Endodermal cell (in vitro differentiated cells): ENCODE results near the gene PHRF1. TPM values are rescaled to one million over a fixed set of nuclear protein-coding genes. Genes with fewer than 3 reads are reported as not detected.

Experiments
- DNase-seq: peaks from one replicate; pipeline ENCODE4 v3.0.0-alpha.2; 2017
- H3K27ac ChIP-seq: 2 replicates; pipeline ENCODE4 v1.5.1; 2013; ENCODE audit warnings: mild to moderate bottlenecking, low read depth, low read length, moderate library complexity
- H3K27me3 ChIP-seq: 2 replicates; pipeline ENCODE4 v1.6.1; 2013; ENCODE audit warnings: mild to moderate bottlenecking, low read length, moderate library complexity; ENCODE audit not compliant: insufficient read depth, control insufficient read depth, poor library complexity, severe bottlenecking
- H3K36me3 ChIP-seq: 2 replicates; pipeline ENCODE4 v1.7.0; 2013; ENCODE audit warnings: mild to moderate bottlenecking, low read length, moderate library complexity; ENCODE audit not compliant: control insufficient read depth, insufficient read depth
- H3K4me1 ChIP-seq: one replicate; pipeline ENCODE4 v1.7.0; 2013; ENCODE audit warnings: low read length; ENCODE audit not compliant: control insufficient read depth, insufficient read depth
- H3K4me3 ChIP-seq: 2 replicates; pipeline ENCODE4 v1.5.1; 2013; ENCODE audit warnings: mild to moderate bottlenecking, low read length, moderate library complexity
- H3K9ac ChIP-seq: 2 replicates; pipeline ENCODE4 v1.6.1; 2013; ENCODE audit warnings: mild to moderate bottlenecking, low read length, moderate library complexity; ENCODE audit not compliant: poor library complexity, severe bottlenecking; ENCODE audit errors: extremely low read depth
- H3K9me3 ChIP-seq: 2 replicates; pipeline ENCODE4 v1.6.1; 2013; ENCODE audit warnings: mild to moderate bottlenecking, low read length, moderate library complexity; ENCODE audit not compliant: control insufficient read depth
- H3K27ac Mint-ChIP-seq: 2 replicates; pipeline ENCODE4 v1.8.0; 2020; ENCODE audit warnings: mixed read lengths
- H3K27me3 Mint-ChIP-seq: 2 replicates; pipeline ENCODE4 v1.8.0; 2021; ENCODE audit warnings: mild to moderate bottlenecking, mixed read lengths; ENCODE audit not compliant: insufficient read depth
- H3K36me3 Mint-ChIP-seq: 2 replicates; pipeline ENCODE4 v1.8.0; 2020; ENCODE audit warnings: low read depth, mixed read lengths
- H3K4me1 Mint-ChIP-seq: 2 replicates; pipeline ENCODE4 v1.8.0; 2020; ENCODE audit warnings: mixed read lengths
- H3K4me3 Mint-ChIP-seq: 2 replicates; pipeline ENCODE4 v1.8.0; 2020; ENCODE audit warnings: mild to moderate bottlenecking, moderate library complexity, mixed read lengths
- H3K9me3 Mint-ChIP-seq: 2 replicates; pipeline ENCODE4 v1.8.0; 2020; ENCODE audit warnings: mild to moderate bottlenecking, mixed read lengths
- WGBS, 2 experiments: methylation state at CpG; one replicate each; pipeline versions ENCODE4 v1.1.5 to v1.1.7; 2013; ENCODE audit warnings: missing lambda C conversion rate in 2 of 2, mixed read lengths in 1 of 2; ENCODE audit not compliant: insufficient coverage in 1 of 2, insufficient read length in 1 of 2; 5-methylcytosine and 5-hydroxymethylcytosine counted together
- total RNA-seq, 2 donors: library from RNA; stranded (reverse); fragmentation: NEBNext Ultra II Directional in 1 of 2; extraction: Animal tissue kit (Norgen Biotek cat#: 25700) in 1 of 2; gene quantifications; 2 replicates in 1 of 2; 3 replicates in 1 of 2; pipeline ENCODE4 v1.2.1, GENCODE V29; 2021
- TF ChIP-seq, protein P1 (sequence below): fragments of 200-600 bp; sonication (generic); conservative IDR thresholded peaks from 2 replicates; pipeline ENCODE4 v1.5.0; 2021; ENCODE audit warnings: antibody characterized with exemption, mild to moderate bottlenecking

PHRF1 gene
- total RNA-seq, 2 donors from 2014 or later: 43.4 to 48.0 TPM

- no peaks in the 10 kb centered on the region for H3K4me1 Mint-ChIP-seq
- peaks cover 48% of the 10 kb centered on the region for H3K36me3 Mint-ChIP-seq
- Histone ChIP-seq H3K27me3 (no peaks in the 10 kb centered on the region), H3K9me3 (no peaks in the 10 kb centered on the region), H3K4me3 (no peak overlapping the region), H3K36me3 (peaks cover 38% of the 10 kb centered on the region), H3K27ac (no peak overlapping the region), H3K9ac (no peak overlapping the region), H3K4me1 (no peaks in the 10 kb centered on the region)
- H3K4me3 Mint-ChIP-seq: no peak overlapping the region
- no peak for DNase-seq
- TF ChIP-seq, protein P1, sequence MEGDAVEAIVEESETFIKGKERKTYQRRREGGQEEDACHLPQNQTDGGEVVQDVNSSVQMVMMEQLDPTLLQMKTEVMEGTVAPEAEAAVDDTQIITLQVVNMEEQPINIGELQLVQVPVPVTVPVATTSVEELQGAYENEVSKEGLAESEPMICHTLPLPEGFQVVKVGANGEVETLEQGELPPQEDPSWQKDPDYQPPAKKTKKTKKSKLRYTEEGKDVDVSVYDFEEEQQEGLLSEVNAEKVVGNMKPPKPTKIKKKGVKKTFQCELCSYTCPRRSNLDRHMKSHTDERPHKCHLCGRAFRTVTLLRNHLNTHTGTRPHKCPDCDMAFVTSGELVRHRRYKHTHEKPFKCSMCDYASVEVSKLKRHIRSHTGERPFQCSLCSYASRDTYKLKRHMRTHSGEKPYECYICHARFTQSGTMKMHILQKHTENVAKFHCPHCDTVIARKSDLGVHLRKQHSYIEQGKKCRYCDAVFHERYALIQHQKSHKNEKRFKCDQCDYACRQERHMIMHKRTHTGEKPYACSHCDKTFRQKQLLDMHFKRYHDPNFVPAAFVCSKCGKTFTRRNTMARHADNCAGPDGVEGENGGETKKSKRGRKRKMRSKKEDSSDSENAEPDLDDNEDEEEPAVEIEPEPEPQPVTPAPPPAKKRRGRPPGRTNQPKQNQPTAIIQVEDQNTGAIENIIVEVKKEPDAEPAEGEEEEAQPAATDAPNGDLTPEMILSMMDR: no peak
- no peak overlapping the region for H3K27ac Mint-ChIP-seq
- WGBS, 2 experiments: 93 to 95% methylated on average over 25 to 30 of the region's 30 CpGs
- H3K27me3 Mint-ChIP-seq: no peaks in the 10 kb centered on the region
- H3K9me3 Mint-ChIP-seq: no peaks in the 10 kb centered on the region
Measured at GRCh38 chr11:655036-655726, 78.9 kb downstream of the PHRF1 start.

- Histone ChIP-seq H3K27ac (no peak overlapping the region), H3K9ac (no peak overlapping the region), H3K4me3 (no peak overlapping the region), H3K27me3 (no peaks in the 10 kb centered on the region), H3K36me3 (peaks cover 37% of the 10 kb centered on the region), H3K4me1 (no peaks in the 10 kb centered on the region), H3K9me3 (no peaks in the 10 kb centered on the region)
- TF ChIP-seq, protein P1: no peak
- Mint-ChIP-seq H3K4me1 (no peaks in the 10 kb centered on the region), H3K36me3 (peaks cover 40% of the 10 kb centered on the region), H3K27me3 (no peaks in the 10 kb centered on the region), H3K4me3 (no peak overlapping the region), H3K9me3 (no peaks in the 10 kb centered on the region), H3K27ac (no peak overlapping the region)
- WGBS, 2 experiments: 96 to 100% methylated on average over 3 to 14 of the region's 14 CpGs
- no peak for DNase-seq
Measured at GRCh38 chr11:656426-656825, 80.2 kb downstream of the PHRF1 start.

DNA sequence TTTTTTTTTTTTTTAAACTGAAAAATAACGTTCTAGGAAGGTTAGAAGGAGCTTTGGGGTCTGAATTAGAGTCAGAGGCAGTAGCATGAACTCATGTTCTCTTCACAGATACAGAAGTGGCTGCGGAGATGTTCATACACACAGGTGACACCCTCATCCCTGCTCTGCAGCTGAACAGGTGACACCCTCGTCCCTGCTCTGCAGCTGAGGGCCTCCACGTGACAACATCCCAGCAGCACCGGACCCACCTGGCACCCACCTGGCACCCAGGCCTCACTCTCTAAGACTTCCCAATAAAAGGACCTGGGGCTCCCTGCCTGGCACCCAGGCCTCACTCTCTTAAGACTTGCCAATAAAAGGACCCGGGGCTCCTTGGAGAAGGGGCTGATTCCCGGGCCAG, 80.6 kb downstream of the PHRF1 start:
- H3K4me3 ChIP-seq: no peak overlapping the region
- H3K27me3 ChIP-seq: no peaks in the 10 kb centered on the region
- peaks cover 36% of the 10 kb centered on the region for H3K36me3 Mint-ChIP-seq
- no peaks in the 10 kb centered on the region for H3K4me1 Mint-ChIP-seq
- TF ChIP-seq, protein P1: no peak
- H3K27ac ChIP-seq: no peak overlapping the region
- H3K9ac ChIP-seq: no peak overlapping the region
- no peak for DNase-seq
- H3K27me3 Mint-ChIP-seq: no peaks in the 10 kb centered on the region
- H3K4me1 ChIP-seq: no peaks in the 10 kb centered on the region
- H3K9me3 ChIP-seq: no peaks in the 10 kb centered on the region
- WGBS, 2 experiments: 87 to 93% methylated on average over 3 to 7 of the region's 7 CpGs
- no peaks in the 10 kb centered on the region for H3K9me3 Mint-ChIP-seq
- peaks cover 34% of the 10 kb centered on the region for H3K36me3 ChIP-seq
- H3K4me3 Mint-ChIP-seq: no peak overlapping the region
- no peak overlapping the region for H3K27ac Mint-ChIP-seq
